ENCODE results near the gene SYT9. TPM values are rescaled to one million over a fixed set of nuclear protein-coding genes. Genes with fewer than 3 reads are reported as not detected.

SYT9 gene
- total and polyA plus RNA-seq, 10 of the 15 experiments (the other 5 are each of a cell fraction or from before 2014, with no cell fraction given): 0.03 TPM; not detected in 9

GRCh38 chr11:7423946-7424345 lies 172.2 kb downstream of the SYT9 start:
- no peak for FAIRE-seq
- SMC1A ChIA-PET (ENCODE audit: uncharacterized antibody, unreplicated experiment): interaction anchor here (1.9 to 3.0 kb wide), 2 partner anchors 18 to 71 kb away, joined by 5 to 9 read pairs; no protein-coding TSS in a partner anchor
- Histone ChIP-seq H2AFZ (ENCODE audit: control insufficient read depth, low read depth, low read length) (no peak overlapping the region), H3K9ac (ENCODE audit: control insufficient read depth, insufficient read depth, low read length) (no peak overlapping the region), H3K9me3 (replicated peaks; ENCODE audit: control insufficient read depth, insufficient read depth, low read length) (no peaks in the 10 kb centered on the region), H3K4me1 (ENCODE audit: control insufficient read depth, insufficient read depth, low read length) (peaks cover 8% of the 10 kb centered on the region; the same call in 1 of the 2 replicates), H4K20me1 (ENCODE audit: control insufficient read depth, insufficient read depth) (no peaks in the 10 kb centered on the region), H3K27ac (ENCODE audit: control insufficient read depth, insufficient read depth) (no peak overlapping the region), H3K79me2 (ENCODE audit: control insufficient read depth, insufficient read depth, low read length) (no peaks in the 10 kb centered on the region), H3K4me3 (no peak overlapping the region), H3K4me2 (ENCODE audit: control insufficient read depth, insufficient read depth) (no peak overlapping the region), H3K36me3 (ENCODE audit: control insufficient read depth in 2 of 2, insufficient read depth in 2 of 2, low read length in 1 of 2) (no peaks in the 10 kb centered on the region), H3K27me3 (replicated peaks in 1 of 2; ENCODE audit: control insufficient read depth in 2 of 2, insufficient read depth in 2 of 2, low read length in 1 of 2) (no peaks in the 10 kb centered on the region)
- BruUV-seq (replicated peaks): no TSS peak
- POLR2A ChIA-PET: no interaction called here
- intact Hi-C loops (cut with micrococcal nuclease; ENCODE audit: unreplicated experiment) (no loop called here), in situ Hi-C loops (cut with MboI) (no loop called here)
- WGBS (ENCODE audit: insufficient coverage, insufficient replicate concordance, low lambda C conversion rate, missing lambda C conversion rate): 75% methylated on average over 3 of the region's 3 CpGs
- RAD21 ChIA-PET (ENCODE audit: unreplicated experiment): no interaction called here
- DNase-seq (ENCODE audit: low read depth, low spot score): no peak
- ATAC-seq: no peak
- TF ChIP-seq ZBTB40 (IDR thresholded peaks at IDR 0.05; ENCODE audit: borderline replicate concordance) (no peak), SUZ12 (IDR thresholded peaks at IDR 0.05; ENCODE audit: unreplicated experiment) (no peak), NRF1 (conservative IDR thresholded peaks at IDR 0.05; ENCODE audit: low read depth, low read length) (no peak), ZNF592 (IDR thresholded peaks at IDR 0.05) (no peak), BCL11A (IDR thresholded peaks at IDR 0.05; ENCODE audit: low read depth, low read length) (no peak), BHLHE40 (IDR thresholded peaks at IDR 0.05; ENCODE audit: borderline replicate concordance in 1 of 2, low read depth in 2 of 2, low read length in 1 of 2) (no peak), ZNF274 (IDR thresholded peaks at IDR 0.05; ENCODE audit: insufficient read depth, insufficient read length) (no peak), RFX5 (IDR thresholded peaks at IDR 0.05; ENCODE audit: low read depth, low read length) (no peak), JUNB (IDR thresholded peaks at IDR 0.05) (no peak), TCF3 (IDR thresholded peaks at IDR 0.05; ENCODE audit: borderline replicate concordance, insufficient read depth, low read depth, low read length) (no peak), PKNOX1 (IDR thresholded peaks at IDR 0.05) (no peak), SRF (IDR thresholded peaks at IDR 0.05; ENCODE audit: low read depth in 2 of 2, low read length in 2 of 2) (no peak), HDAC6 (IDR thresholded peaks at IDR 0.05; ENCODE audit: unreplicated experiment) (no peak)
- TF ChIP-seq, protein P1, sequence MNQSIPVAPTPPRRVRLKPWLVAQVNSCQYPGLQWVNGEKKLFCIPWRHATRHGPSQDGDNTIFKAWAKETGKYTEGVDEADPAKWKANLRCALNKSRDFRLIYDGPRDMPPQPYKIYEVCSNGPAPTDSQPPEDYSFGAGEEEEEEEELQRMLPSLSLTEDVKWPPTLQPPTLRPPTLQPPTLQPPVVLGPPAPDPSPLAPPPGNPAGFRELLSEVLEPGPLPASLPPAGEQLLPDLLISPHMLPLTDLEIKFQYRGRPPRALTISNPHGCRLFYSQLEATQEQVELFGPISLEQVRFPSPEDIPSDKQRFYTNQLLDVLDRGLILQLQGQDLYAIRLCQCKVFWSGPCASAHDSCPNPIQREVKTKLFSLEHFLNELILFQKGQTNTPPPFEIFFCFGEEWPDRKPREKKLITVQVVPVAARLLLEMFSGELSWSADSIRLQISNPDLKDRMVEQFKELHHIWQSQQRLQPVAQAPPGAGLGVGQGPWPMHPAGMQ (IDR thresholded peaks at IDR 0.05; ENCODE audit: borderline replicate concordance): no peak
- CTCF ChIA-PET: interaction anchor here (0.7 to 1.9 kb wide), 2 partner anchors 18 to 89 kb away, joined by 3 to 7 read pairs; no protein-coding TSS in a partner anchor

All from GM12878 (cell line).